HFFc6 (cell line): ENCODE measurements around the gene CASP4. TPM values are rescaled to one million over a fixed set of nuclear protein-coding genes. Genes with fewer than 3 reads are reported as not detected.

ENCODE experiments used
- DNase-seq: peaks from one replicate; pipeline ENCODE4 v3.0.0-alpha.2; 2018
- H3K27ac Mint-ChIP-seq: 2 replicates; pipeline ENCODE4 v1.8.0; 2020; ENCODE audit warnings: mild to moderate bottlenecking, mixed read lengths
- H3K27me3 Mint-ChIP-seq: 2 replicates; pipeline ENCODE4 v1.8.0; 2021; ENCODE audit warnings: mild to moderate bottlenecking, moderate library complexity, mixed read lengths; ENCODE audit not compliant: insufficient read depth
- H3K36me3 Mint-ChIP-seq: 2 replicates; pipeline ENCODE4 v1.8.0; 2021; ENCODE audit warnings: low read depth, mixed read lengths
- H3K4me1 Mint-ChIP-seq: 2 replicates; pipeline ENCODE4 v1.8.0; 2020; ENCODE audit warnings: low read depth, mixed read lengths
- H3K4me3 Mint-ChIP-seq: 2 replicates; pipeline ENCODE4 v1.8.0; 2020; ENCODE audit warnings: mild to moderate bottlenecking, moderate library complexity, mixed read lengths
- H3K9me3 Mint-ChIP-seq: 2 replicates; pipeline ENCODE4 v1.8.0; 2020; ENCODE audit warnings: mild to moderate bottlenecking, mixed read lengths
- total RNA-seq, 6 experiments: library from RNA; stranded (reverse); fragmentation: NEBNext Ultra II Directional; extraction: Animal tissue kit (Norgen Biotek cat#: 25700); gene quantifications; 2 replicates in 1 of 6; 3 replicates in 5 of 6; pipeline ENCODE4 v1.2.3, GENCODE V29; 2021
- TF ChIP-seq, protein P1 (sequence below): fragments of 200-600 bp; sonication (generic); IDR thresholded peaks from 2 replicates; pipeline ENCODE4 v1.5.0; 2021; ENCODE audit warnings: antibody characterized with exemption, mild to moderate bottlenecking

Gene CASP4
- total RNA-seq, 6 experiments from 2014 or later = 52.7 to 71.6 (median 60.8) TPM

DNA sequence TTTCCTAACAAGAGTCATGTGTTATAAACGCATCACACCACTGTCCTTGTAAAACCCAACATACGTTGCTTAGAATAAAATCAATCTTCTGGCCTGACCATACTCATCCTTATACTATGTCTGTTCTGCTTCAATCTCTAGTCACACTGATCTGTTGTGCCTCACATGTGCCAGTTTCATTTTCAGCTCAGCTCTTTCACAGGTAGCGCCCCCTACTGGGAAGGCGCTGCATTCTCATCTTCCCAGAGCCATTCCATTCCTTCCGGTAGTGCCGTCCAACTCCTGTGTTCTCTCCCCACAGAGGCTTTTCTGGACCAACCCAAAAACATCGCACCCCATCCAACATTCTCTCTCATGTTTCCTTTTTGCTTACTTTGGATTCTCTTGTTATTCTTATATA is 32.4 kb upstream of the CASP4 start:
- DNase-seq = no peak
- Mint-ChIP-seq H3K4me3 (no peak overlapping the region), H3K27me3 (no peaks in the 10 kb centered on the region; the same call in 1 of the 2 replicates), H3K4me1 (peaks cover 25% of the 10 kb centered on the region), H3K36me3 (peaks cover 5% of the 10 kb centered on the region), H3K9me3 (peaks cover 4% of the 10 kb centered on the region; the same call in 1 of the 2 replicates), H3K27ac (no peak overlapping the region)
- TF ChIP-seq, protein P1, sequence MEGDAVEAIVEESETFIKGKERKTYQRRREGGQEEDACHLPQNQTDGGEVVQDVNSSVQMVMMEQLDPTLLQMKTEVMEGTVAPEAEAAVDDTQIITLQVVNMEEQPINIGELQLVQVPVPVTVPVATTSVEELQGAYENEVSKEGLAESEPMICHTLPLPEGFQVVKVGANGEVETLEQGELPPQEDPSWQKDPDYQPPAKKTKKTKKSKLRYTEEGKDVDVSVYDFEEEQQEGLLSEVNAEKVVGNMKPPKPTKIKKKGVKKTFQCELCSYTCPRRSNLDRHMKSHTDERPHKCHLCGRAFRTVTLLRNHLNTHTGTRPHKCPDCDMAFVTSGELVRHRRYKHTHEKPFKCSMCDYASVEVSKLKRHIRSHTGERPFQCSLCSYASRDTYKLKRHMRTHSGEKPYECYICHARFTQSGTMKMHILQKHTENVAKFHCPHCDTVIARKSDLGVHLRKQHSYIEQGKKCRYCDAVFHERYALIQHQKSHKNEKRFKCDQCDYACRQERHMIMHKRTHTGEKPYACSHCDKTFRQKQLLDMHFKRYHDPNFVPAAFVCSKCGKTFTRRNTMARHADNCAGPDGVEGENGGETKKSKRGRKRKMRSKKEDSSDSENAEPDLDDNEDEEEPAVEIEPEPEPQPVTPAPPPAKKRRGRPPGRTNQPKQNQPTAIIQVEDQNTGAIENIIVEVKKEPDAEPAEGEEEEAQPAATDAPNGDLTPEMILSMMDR = peak; percentile 68

GRCh38 chr11:105000167-105000566 is 31.8 kb upstream of the CASP4 start:
- Mint-ChIP-seq H3K4me3 (no peak overlapping the region), H3K27ac (no peak overlapping the region), H3K27me3 (no peaks in the 10 kb centered on the region; the same call in 1 of the 2 replicates), H3K9me3 (peaks cover 4% of the 10 kb centered on the region; the same call in 1 of the 2 replicates), H3K4me1 (peaks cover 19% of the 10 kb centered on the region), H3K36me3 (peaks cover 5% of the 10 kb centered on the region)
- no peak for DNase-seq
- TF ChIP-seq, protein P1 = no peak

DNA sequence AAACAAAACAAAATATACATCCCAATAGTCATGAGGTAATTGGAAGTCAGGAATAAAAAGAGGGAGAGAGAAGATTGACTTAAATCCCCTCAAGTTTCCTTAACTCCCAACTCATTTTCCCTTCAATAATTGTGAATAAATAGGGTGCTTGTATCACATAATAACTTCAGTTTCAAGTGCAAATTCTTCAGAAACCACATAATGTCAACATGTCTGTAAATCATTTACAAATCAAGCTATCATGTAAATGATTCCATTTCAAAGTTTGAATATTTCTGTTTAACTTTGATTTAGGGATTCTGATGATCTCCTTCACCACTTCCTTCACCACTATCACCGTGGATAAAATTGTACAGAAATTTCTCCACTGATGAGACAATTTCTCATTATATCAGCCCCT is 31.3 kb upstream of the CASP4 start:
- DNase-seq = no peak
- Mint-ChIP-seq H3K9me3 (peaks cover 4% of the 10 kb centered on the region; the same call in 1 of the 2 replicates), H3K36me3 (peaks cover 5% of the 10 kb centered on the region), H3K27ac (no peak overlapping the region), H3K4me1 (peaks cover 14% of the 10 kb centered on the region), H3K27me3 (no peaks in the 10 kb centered on the region; the same call in 1 of the 2 replicates), H3K4me3 (no peak overlapping the region)
- TF ChIP-seq, protein P1 = no peak

DNA sequence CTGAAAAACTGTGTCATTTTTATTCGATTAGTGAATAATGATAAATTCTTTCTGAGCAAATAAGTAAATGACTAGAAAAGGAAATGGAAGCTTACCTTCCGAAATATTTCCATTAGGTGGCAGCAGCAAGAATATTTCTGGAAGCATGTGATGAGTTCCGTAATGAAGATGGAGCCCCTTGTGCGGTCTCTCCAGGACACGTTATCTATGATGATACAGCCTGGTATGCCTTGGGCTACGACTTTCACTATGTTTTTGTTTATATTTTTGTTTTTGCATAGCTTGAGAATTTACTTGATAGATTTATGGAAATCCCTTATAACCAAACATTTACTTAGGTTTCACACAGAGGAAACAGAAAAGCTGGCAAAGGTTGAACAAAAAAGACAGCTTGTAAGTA is 28.9 kb upstream of the CASP4 start:
- TF ChIP-seq, protein P1 = peak; percentile 21
- Mint-ChIP-seq H3K4me1 (peaks cover 8% of the 10 kb centered on the region), H3K27me3 (no peaks in the 10 kb centered on the region; the same call in 1 of the 2 replicates), H3K4me3 (no peak overlapping the region), H3K36me3 (peaks cover 5% of the 10 kb centered on the region), H3K9me3 (peaks cover 4% of the 10 kb centered on the region; the same call in 1 of the 2 replicates), H3K27ac (no peak overlapping the region)
- no peak for DNase-seq

DNA sequence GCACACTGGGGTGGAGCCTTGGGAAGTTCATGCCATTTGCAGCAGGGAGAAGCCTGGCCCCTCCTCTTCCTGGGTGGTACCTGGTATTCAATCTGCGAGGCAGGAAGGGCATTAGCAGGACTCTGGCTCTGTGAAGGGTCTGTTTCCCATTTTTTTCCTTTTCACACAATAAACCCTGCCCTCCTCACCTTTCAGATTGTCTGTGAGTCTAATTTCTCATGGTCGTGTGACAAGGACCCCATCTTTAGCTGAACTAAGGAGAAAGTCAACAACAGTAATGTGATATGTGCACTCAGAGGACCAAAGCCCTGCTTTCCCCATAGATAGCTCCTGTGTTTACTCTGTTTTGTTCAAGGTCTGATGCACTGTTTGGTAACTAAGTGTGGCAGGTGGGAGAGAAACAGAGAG is 26.6 kb upstream of the CASP4 start:
- Mint-ChIP-seq H3K27me3 (no peaks in the 10 kb centered on the region; the same call in 1 of the 2 replicates), H3K4me3 (no peak overlapping the region), H3K4me1 (no peaks in the 10 kb centered on the region), H3K9me3 (no peaks in the 10 kb centered on the region), H3K36me3 (no peaks in the 10 kb centered on the region), H3K27ac (no peak overlapping the region)
- TF ChIP-seq, protein P1 = no peak
- no peak for DNase-seq
